ENCODE results near the gene CDH23. TPM values are rescaled to one million over a fixed set of nuclear protein-coding genes. Genes with fewer than 3 reads are reported as not detected.

CDH23 gene
- polyA plus RNA-seq, 3 donors, result 0.51 to 0.96 (median 0.80) TPM

DNA sequence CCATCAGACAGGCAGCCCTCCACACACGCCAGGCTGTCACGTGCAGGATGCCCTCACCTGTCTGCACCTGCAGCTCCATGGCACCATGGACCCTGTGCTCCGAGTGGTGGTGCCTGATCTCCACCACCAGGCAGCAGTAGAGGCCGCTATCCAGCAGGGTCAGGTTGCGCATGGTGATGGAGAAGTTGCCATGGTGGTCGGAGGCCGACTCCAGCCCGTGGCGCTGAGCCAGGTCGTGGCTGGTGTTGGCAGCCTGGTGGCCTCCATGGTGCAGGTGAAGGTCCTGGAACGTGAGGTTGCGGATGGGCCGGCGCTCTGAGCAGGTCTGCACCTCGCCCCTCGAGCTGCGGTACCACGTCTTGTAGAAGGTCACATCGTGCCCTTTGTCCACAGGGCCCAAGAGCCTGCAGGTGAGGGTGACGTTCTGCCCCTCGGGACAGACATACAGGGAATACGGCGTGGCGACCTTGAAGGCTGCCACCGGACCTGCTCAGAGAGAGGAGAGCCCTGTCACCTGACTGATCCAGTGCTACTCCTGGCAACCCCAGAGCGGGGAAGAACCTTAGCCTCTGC lies 364.9 kb downstream of the CDH23 start:
- DNase-seq (ENCODE audit: low read depth in 3 of 3, low spot score in 2 of 3), result no peak

DNA sequence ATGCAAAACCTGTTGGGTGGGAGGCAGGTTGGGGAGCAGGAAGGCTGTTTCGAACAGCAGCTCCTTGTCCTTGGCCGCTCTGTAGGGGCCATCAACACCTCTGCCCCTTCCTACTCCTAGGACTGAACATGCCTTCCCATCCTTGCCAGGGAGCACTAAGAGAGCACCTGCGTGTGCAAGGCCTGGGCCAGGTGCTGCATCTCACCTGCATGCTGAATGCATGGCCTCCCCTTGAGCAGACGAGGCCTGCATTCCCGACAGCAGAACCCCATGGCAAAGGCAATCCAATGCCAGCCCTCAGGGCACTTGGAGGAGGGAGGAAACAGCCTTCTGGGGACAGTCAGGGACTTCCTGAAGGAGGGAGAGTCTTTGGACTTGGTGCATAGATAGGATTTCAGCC lies 365.6 kb downstream of the CDH23 start:
- DNase-seq (ENCODE audit: low read depth in 3 of 3, low spot score in 2 of 3), result no peak

DNA sequence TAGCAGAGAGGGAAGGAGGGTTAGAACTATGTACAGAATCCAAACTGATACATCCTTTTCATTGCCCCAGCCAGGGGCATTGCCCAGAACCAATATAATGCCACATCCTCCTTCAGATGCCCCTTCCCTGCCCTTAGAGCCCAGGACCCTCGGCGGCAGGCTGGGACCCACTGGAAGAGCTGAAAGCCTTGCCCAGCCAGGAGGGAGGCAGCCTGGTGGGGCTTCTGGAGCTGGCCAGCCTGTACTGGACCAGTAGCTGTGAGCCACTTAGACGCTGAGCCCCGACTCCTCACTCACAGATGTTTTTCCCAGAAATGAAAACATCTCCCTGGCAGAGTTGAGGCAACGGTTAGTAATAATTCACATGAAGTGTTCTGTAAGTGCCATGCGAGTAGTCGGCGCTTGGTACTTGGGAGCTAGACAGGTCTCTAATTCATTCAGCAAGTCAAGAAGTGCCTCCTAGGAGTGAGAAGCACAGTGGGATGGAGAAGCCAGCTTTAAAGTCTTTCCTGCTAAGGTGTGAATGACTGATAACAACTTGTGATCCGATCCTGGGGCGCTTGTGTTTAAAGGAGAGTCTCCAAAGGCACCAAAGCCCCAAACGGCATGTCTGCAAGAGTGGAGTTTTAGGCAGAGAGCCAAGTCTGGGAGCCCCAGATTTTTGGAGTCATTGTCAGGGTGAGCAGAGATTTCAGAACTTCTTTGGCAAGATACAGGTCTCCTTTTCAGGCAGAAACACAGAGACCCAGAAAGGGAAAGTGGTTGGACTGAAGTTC lies 366.8 kb downstream of the CDH23 start:
- no peak for DNase-seq (ENCODE audit: low read depth in 3 of 3, low spot score in 2 of 3)

- DNase-seq (ENCODE audit: low read depth in 3 of 3, low spot score in 2 of 3), result no peak
These were observed 368.6 kb downstream of the CDH23 start for GRCh38 chr10:71765176-71765904.

DNA sequence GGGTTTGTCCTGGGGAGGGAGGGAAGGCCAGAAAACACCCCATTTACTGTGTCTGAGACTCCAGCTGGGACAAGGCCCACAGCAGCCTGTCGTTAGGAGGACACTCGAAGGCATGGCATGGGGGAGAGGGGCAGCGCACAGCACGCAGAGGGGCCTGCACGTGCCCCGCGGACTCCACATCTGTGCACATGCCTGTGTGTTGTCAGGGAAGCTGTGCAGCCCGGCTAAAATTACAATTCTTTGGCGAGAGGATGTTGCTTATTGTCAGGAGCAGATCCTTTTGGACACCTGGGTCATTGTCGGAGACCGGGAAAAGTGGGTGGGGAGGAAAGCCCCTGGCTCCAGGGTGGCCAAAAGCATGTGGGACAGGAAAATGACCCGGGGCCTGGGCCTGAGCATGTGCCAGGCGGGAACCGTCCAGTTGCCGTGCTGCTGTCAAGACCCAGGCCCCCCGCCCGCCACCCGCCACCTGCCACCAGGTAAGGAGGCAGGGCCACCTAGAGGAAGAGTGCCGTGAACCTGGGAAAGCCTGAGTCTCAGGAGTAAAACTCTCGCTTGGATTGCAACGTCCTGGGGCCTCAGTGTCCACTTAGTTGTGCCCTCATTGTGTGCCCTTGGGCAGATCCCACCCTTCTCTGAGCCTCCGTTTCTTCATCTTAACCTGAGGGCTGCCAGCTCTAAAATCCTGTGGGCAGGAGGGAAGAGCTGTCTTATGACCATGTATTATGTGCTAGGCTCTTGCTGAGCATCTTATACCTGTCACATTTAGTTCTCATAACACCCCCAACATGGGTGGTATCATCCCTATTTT lies 369.4 kb downstream of the CDH23 start:
- no peak for DNase-seq (ENCODE audit: low read depth in 3 of 3, low spot score in 2 of 3)

DNA sequence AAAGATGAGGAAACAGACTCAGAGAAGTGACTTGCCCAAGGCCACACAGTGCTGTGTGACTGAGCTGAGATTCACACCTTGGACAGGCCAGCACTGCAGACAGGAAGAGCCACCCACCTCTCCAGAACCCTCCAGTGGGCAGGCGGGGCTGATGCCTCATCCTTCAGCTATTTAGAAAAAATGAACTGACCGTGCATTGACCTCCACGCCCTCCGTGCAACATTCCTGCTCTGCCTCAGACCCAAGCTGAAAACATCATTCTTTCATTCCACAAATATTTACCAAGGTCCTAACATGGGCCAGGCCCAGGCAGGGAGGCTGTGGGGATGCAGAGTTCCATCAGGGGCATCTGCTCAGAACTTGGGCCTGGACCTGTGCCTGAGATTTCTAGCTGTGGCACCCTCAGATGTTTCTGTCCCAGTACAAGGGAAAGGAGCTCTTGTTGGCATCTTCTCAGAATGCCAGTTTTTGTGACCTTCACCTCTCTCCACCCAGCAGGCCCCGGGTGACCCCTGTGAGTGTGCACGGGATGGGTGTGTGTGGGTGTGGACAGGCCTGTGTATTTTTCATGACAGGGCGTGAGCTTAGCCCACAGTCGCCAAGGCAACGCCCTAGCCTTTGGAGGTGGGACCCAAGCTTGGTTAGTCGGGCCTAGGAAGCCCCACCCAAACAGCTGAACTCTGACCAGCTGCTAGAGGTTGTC lies 370.1 kb downstream of the CDH23 start:
- no peak for DNase-seq (ENCODE audit: low read depth in 3 of 3, low spot score in 2 of 3)

GRCh38 chr10:71767420-71768035 lies 370.8 kb downstream of the CDH23 start:
- no peak for DNase-seq (ENCODE audit: low read depth in 3 of 3, low spot score in 2 of 3)

GRCh38 chr10:71769279-71769823 lies 372.6 kb downstream of the CDH23 start:
- DNase-seq (ENCODE audit: low read depth in 3 of 3, low spot score in 2 of 3), result no peak

DNA sequence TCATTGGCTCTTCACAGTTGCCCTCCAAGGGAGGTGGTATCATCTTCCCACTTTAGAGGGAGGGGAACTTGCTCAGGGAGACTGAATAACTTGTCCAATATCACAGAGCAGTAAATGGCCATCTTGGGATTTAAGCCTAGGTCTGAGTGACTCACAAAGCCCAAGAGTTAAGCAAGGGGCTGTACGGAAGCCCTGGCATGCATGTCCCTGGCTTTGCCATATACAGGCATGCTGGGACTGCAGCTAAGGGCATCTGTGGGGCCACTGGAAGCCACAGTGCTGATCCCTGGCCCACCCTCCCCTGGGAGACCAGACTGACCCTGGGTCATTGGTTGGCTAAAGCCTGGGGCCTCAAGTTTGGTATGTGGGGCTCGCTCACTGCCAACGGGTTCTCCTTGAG lies 373.5 kb downstream of the CDH23 start:
- no peak for DNase-seq (ENCODE audit: low read depth in 3 of 3, low spot score in 2 of 3)

GRCh38 chr10:71770789-71771188 lies 374.1 kb downstream of the CDH23 start:
- DNase-seq (ENCODE audit: low read depth in 3 of 3, low spot score in 2 of 3), result no peak

- DNase-seq (ENCODE audit: low read depth in 3 of 3, low spot score in 2 of 3), result no peak
These were observed 374.5 kb downstream of the CDH23 start for GRCh38 chr10:71771204-71771603.

GRCh38 chr10:71771821-71772617 lies 375.3 kb downstream of the CDH23 start:
- DNase-seq (ENCODE audit: low read depth in 3 of 3, low spot score in 2 of 3), result no peak

DNA sequence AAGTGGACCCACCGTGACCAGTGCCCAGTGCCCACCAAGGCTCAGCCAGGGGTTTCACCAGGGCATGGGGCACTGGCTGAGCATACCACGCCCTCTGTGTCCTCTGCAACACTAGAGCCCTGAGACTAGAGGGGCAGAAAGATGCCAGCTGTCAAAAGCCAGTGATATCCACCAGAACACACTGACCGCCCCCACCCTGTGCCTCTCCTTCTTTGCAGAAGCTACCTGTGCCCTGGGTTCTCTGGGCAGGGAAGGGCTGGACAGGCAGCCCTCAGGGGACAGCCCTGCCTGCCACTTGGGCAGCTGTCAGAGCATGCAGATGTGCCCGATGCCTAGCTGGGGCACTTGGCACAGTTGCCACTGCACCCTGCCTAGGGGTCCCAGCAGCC lies 376.1 kb downstream of the CDH23 start:
- DNase-seq (ENCODE audit: low read depth in 3 of 3, low spot score in 2 of 3), result no peak

GRCh38 chr10:71773221-71773971 lies 376.7 kb downstream of the CDH23 start, which contains the start of gene VSIR:
Gene VSIR (minus strand): TSS chr10:71773520. CDS start chr10:71773439, 81 bp downstream.
- DNase-seq (ENCODE audit: low read depth in 3 of 3, low spot score in 2 of 3), result no peak

- no peak for DNase-seq (ENCODE audit: low read depth in 3 of 3, low spot score in 2 of 3)
These were observed 378.4 kb downstream of the CDH23 start for GRCh38 chr10:71774916-71775702.

GRCh38 chr10:71776481-71776925 lies 379.8 kb downstream of the CDH23 start:
- DNase-seq (ENCODE audit: low read depth in 3 of 3, low spot score in 2 of 3), result no peak

Data from right renal cortex interstitium (tissue), 3 donors.